Fibroblast of lung (primary cell): Measurements from ENCODE around the gene BLTP2. TPM values are rescaled to one million over a fixed set of nuclear protein-coding genes. Genes with fewer than 3 reads are reported as not detected.

ENCODE experiments used
- DNase-seq, 2 donors: peaks; one replicate each; pipeline versions ENCODE4 v3.0.0 to v3.0.0-alpha.2; 2010; ENCODE audit warnings: low read depth in 2 of 2
- H2AFZ ChIP-seq: 2 replicates; pipeline ENCODE4 v1.5.1; 2012; ENCODE audit warnings: low read length, control low read depth, inconsistent platforms
- H3K27ac ChIP-seq: 2 replicates; pipeline ENCODE4 v1.5.1; 2011; ENCODE audit warnings: low read length, control low read depth; ENCODE audit not compliant: insufficient read depth
- H3K27me3 ChIP-seq: 2 replicates; pipeline ENCODE4 v1.5.1; 2011; ENCODE audit warnings: mild to moderate bottlenecking, low read length; ENCODE audit not compliant: control insufficient read depth, insufficient read depth
- H3K36me3 ChIP-seq: 2 replicates; pipeline ENCODE4 v1.5.1; 2011; ENCODE audit warnings: low read length; ENCODE audit not compliant: control insufficient read depth, insufficient read depth
- H3K4me1 ChIP-seq: 2 replicates; pipeline ENCODE4 v1.5.1; 2011; ENCODE audit warnings: low read length; ENCODE audit not compliant: control insufficient read depth, insufficient read depth; ENCODE audit errors: extremely low read depth
- H3K4me2 ChIP-seq: 2 replicates; pipeline ENCODE4 v1.5.1; 2011; ENCODE audit warnings: low read length, control low read depth; ENCODE audit not compliant: insufficient read depth; ENCODE audit errors: extremely low read depth
- H3K4me3 ChIP-seq, 4 experiments: fragments of 200-600 bp in 1 of 4; sonication (generic) in 1 of 4; replicated peaks in 1 of 4; 2 replicates each; pipeline ENCODE4 v1.5.1; 2011 to 2016; ENCODE audit warnings: low read length in 4 of 4, low read depth in 3 of 4, mild to moderate bottlenecking in 3 of 4, control low read depth in 2 of 4, inconsistent platforms in 1 of 4, mixed read lengths in 1 of 4; ENCODE audit not compliant: insufficient read depth in 1 of 4; ENCODE audit errors: control extremely low read depth in 1 of 4
- H3K79me2 ChIP-seq: 2 replicates; pipeline ENCODE4 v1.5.1; 2012; ENCODE audit warnings: mild to moderate bottlenecking, low read length, inconsistent platforms; ENCODE audit not compliant: control insufficient read depth, insufficient read depth
- H3K9ac ChIP-seq: 2 replicates; pipeline ENCODE4 v1.5.1; 2011; ENCODE audit warnings: mild to moderate bottlenecking, low read length, control low read depth; ENCODE audit not compliant: insufficient read depth
- H3K9me3 ChIP-seq: 2 replicates; pipeline ENCODE4 v1.5.1; 2012; ENCODE audit warnings: low read depth, low read length; ENCODE audit not compliant: control insufficient read depth, insufficient read depth
- H4K20me1 ChIP-seq: 2 replicates; pipeline ENCODE4 v1.5.1; 2011; ENCODE audit warnings: low read length; ENCODE audit not compliant: control insufficient read depth, insufficient read depth; ENCODE audit errors: extremely low read depth
- CTCF ChIP-seq, 2 donors: IDR thresholded peaks in 1 of 2; conservative IDR thresholded peaks in 1 of 2; 1 replicate in 1 of 2; 2 replicates in 1 of 2; pipeline ENCODE4 v1.5.1; 2011 to 2012; ENCODE audit warnings: low read length in 2 of 2, control low read depth in 1 of 2, inconsistent platforms in 1 of 2, low read depth in 1 of 2, mild to moderate bottlenecking in 1 of 2
- EZH2 ChIP-seq: IDR thresholded peaks from 2 replicates; pipeline ENCODE4 v1.5.1; 2012; ENCODE audit warnings: low read length, control low read depth, mild to moderate bottlenecking; ENCODE audit errors: missing control alignments
- polyA plus RNA-seq, 2 donors: library from polyadenylated mRNA; depleted of rRNA in 1 of 2; stranded (reverse) in 1 of 2; unstranded in 1 of 2; fragments of >200 nt; gene quantifications; 2 replicates each; pipeline ENCODE4 v1.2.1, GENCODE V29; 2011 to 2012; ENCODE audit warnings: missing spikeins in 1 of 2
- total RNA-seq: library from RNA; depleted of rRNA; stranded (reverse); fragments of >200 nt; gene quantifications from 2 replicates; pipeline ENCODE4 v1.2.1, GENCODE V29; 2014

The BLTP2 gene
- total and polyA plus RNA-seq, 2 donors (not counting 1 experiment from before 2014, with no cell fraction given): 74.9 to 160 TPM

GRCh38 chr17:28626818-28627217 lies 18.1 kb downstream of the BLTP2 start:
- H4K20me1 ChIP-seq: no peaks in the 10 kb centered on the region
- no peaks in the 10 kb centered on the region for H3K4me1 ChIP-seq
- TF ChIP-seq EZH2 (no peak), CTCF (conservative IDR thresholded peaks at IDR 0.05 in 1 of 2, IDR thresholded peaks at IDR 0.05 in 1 of 2; ENCODE audit: low read depth in 1 of 2, low read length in 2 of 2) (no peak)
- no peak overlapping the region for H3K27ac ChIP-seq
- no peak overlapping the region for H3K9ac ChIP-seq
- peaks cover 10% of the 10 kb centered on the region for H3K36me3 ChIP-seq
- H3K4me3 ChIP-seq: no peak overlapping the region
- H2AFZ ChIP-seq: no peak overlapping the region
- H3K79me2 ChIP-seq: no peaks in the 10 kb centered on the region
- no peak overlapping the region for H3K4me2 ChIP-seq
- DNase-seq: no peak
- H3K27me3 ChIP-seq: no peaks in the 10 kb centered on the region
- H3K9me3 ChIP-seq: no peaks in the 10 kb centered on the region

DNA sequence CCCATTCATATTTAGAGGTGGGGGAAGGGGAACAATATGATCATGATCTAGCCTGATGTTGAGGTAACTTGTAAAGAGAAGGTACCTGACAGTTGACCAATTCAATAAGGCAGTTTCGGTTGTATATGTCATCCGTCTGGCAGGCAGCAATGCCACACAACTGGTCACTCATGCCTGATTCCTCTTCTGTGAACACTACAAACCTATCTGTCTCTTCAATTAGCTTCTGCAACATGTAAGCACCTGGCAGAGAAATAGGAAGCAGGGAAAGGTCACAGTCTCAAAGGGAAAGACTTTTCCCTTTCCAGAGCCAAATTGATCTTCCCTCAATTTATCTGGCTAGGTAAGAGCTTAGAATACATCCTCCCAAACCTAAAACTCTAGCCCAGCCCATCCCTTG lies 20.8 kb downstream of the BLTP2 start:
- H2AFZ ChIP-seq: no peak overlapping the region
- no peak overlapping the region for H3K9ac ChIP-seq
- H3K4me1 ChIP-seq: no peaks in the 10 kb centered on the region
- no peak overlapping the region for H3K4me2 ChIP-seq
- no peaks in the 10 kb centered on the region for H3K27me3 ChIP-seq
- TF ChIP-seq CTCF (conservative IDR thresholded peaks at IDR 0.05 in 1 of 2, IDR thresholded peaks at IDR 0.05 in 1 of 2; ENCODE audit: low read depth in 1 of 2, low read length in 2 of 2) (no peak), EZH2 (no peak)
- peaks cover 10% of the 10 kb centered on the region for H3K36me3 ChIP-seq
- no peaks in the 10 kb centered on the region for H3K79me2 ChIP-seq
- no peak overlapping the region for H3K4me3 ChIP-seq
- no peaks in the 10 kb centered on the region for H4K20me1 ChIP-seq
- H3K9me3 ChIP-seq: no peaks in the 10 kb centered on the region
- no peak overlapping the region for H3K27ac ChIP-seq
- DNase-seq: no peak

GRCh38 chr17:28623696-28624095 lies 21.3 kb downstream of the BLTP2 start:
- H3K36me3 ChIP-seq: peaks cover 10% of the 10 kb centered on the region
- H3K79me2 ChIP-seq: no peaks in the 10 kb centered on the region

More at GRCh38 chr17:28623696-28624095, 21.3 kb downstream of the BLTP2 start:
- H3K4me2 ChIP-seq: no peak overlapping the region
- no peaks in the 10 kb centered on the region for H3K27me3 ChIP-seq
- no peaks in the 10 kb centered on the region for H3K9me3 ChIP-seq
- no peak overlapping the region for H3K4me3 ChIP-seq
- TF ChIP-seq EZH2 (no peak), CTCF (conservative IDR thresholded peaks at IDR 0.05 in 1 of 2, IDR thresholded peaks at IDR 0.05 in 1 of 2; ENCODE audit: low read depth in 1 of 2, low read length in 2 of 2) (no peak)
- no peak overlapping the region for H3K9ac ChIP-seq
- DNase-seq: no peak
- H4K20me1 ChIP-seq: no peaks in the 10 kb centered on the region
- H3K27ac ChIP-seq: no peak overlapping the region
- H3K4me1 ChIP-seq: no peaks in the 10 kb centered on the region
- no peak overlapping the region for H2AFZ ChIP-seq
